SH-SY5Y (cell line): ENCODE data around the gene SLC9A9.

Experiments
- GATA2 ChIP-seq: IDR thresholded peaks from 2 replicates; pipeline ENCODE4 v1.6.1; 2011; ENCODE audit warnings: mild to moderate bottlenecking, low read depth, low read length
- GATA3 ChIP-seq: IDR thresholded peaks from 2 replicates; pipeline ENCODE4 v1.6.1; 2011; ENCODE audit warnings: low read depth, mild to moderate bottlenecking, low read length, moderate library complexity

DNA sequence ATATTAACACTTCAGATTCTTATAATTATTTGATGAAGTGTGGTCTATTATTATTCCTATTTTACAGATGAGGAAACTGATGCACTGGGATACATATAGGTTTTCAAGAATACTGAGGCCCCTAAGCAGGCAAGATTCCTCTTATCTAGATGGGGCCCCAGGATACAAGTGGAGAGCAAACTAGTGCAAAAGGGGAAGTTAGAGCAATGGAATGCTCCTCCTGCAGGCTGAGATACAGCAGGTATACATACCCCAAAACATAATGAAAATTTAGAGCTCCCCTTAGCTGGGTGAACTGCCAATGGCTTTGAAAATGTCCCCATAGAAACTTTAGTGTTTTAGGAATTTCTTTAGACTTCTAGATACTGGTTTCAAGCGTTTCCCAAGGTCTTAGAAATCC, 481.6 kb downstream of the SLC9A9 start:
- TF ChIP-seq GATA2 (no peak), GATA3 (no peak)
